Skeletal muscle tissue (tissue), 4 donors: ENCODE results near the gene SMIM38. TPM values are rescaled to one million over a fixed set of nuclear protein-coding genes. Genes with fewer than 3 reads are reported as not detected.

Source experiments
- H3K27ac ChIP-seq: one replicate; pipeline ENCODE4 v1.7.0; 2013; ENCODE audit warnings: mild to moderate bottlenecking, low read depth, low read length, inconsistent platforms
- H3K27me3 ChIP-seq, 3 donors: one replicate each; pipeline ENCODE4 v1.7.0; 2013; ENCODE audit warnings: low read length in 3 of 3; ENCODE audit not compliant: control insufficient read depth in 3 of 3, insufficient read depth in 3 of 3
- H3K36me3 ChIP-seq, 3 donors: one replicate each; pipeline ENCODE4 v1.7.0; 2013; ENCODE audit warnings: low read length in 3 of 3; ENCODE audit not compliant: control insufficient read depth in 3 of 3, insufficient read depth in 3 of 3
- H3K4me1 ChIP-seq, 3 donors: one replicate each; pipeline ENCODE4 v1.7.0; 2013; ENCODE audit warnings: low read length in 3 of 3, mild to moderate bottlenecking in 3 of 3; ENCODE audit not compliant: control insufficient read depth in 3 of 3, insufficient read depth in 3 of 3
- H3K4me3 ChIP-seq, 3 donors: one replicate each; pipeline ENCODE4 v1.7.0; 2013; ENCODE audit warnings: low read length in 3 of 3
- H3K9ac ChIP-seq, 3 donors: one replicate each; pipeline ENCODE4 v1.7.0; 2013; ENCODE audit warnings: low read length in 3 of 3, mild to moderate bottlenecking in 3 of 3, moderate library complexity in 2 of 3, low read depth in 1 of 3
- H3K9me3 ChIP-seq, 3 donors: one replicate each; pipeline ENCODE4 v1.7.0; 2013; ENCODE audit warnings: low read length in 3 of 3; ENCODE audit not compliant: control insufficient read depth in 3 of 3
- total RNA-seq: library from RNA; depleted of rRNA; stranded (reverse); fragments of >200 nt; gene quantifications from one replicate; pipeline ENCODE4 v1.2.3, GENCODE V29; 2014
- donor health status: Osteomylitis.

SMIM38 gene
- total RNA-seq, 1 donor from 2014 or later: under 0.01 TPM

GRCh38 chr11:69198891-69199582 is 43.3 kb downstream of the SMIM38 start:
- no peak overlapping the region for H3K9ac ChIP-seq
- no peak overlapping the region for H3K4me3 ChIP-seq
- H3K36me3 ChIP-seq: no peaks in the 10 kb centered on the region
- no peaks in the 10 kb centered on the region for H3K4me1 ChIP-seq
- peaks cover 0 to 3% (median 0%) of the 10 kb centered on the region in 3 donors for H3K9me3 ChIP-seq
- H3K27ac ChIP-seq: no peak overlapping the region
- peaks cover 14 to 51% (median 33%) of the 10 kb centered on the region in 3 donors for H3K27me3 ChIP-seq

GRCh38 chr11:69199583-69200315 is 44.0 kb downstream of the SMIM38 start:
- Histone ChIP-seq H3K9ac (no peak overlapping the region), H3K9me3 (peaks cover 0 to 3% (median 0%) of the 10 kb centered on the region in 3 donors), H3K27me3 (peaks cover 14 to 51% (median 33%) of the 10 kb centered on the region in 3 donors), H3K36me3 (no peaks in the 10 kb centered on the region), H3K27ac (no peak overlapping the region), H3K4me3 (no peak overlapping the region), H3K4me1 (no peaks in the 10 kb centered on the region)

GRCh38 chr11:69200331-69201065 is 44.8 kb downstream of the SMIM38 start:
- Histone ChIP-seq H3K36me3 (no peaks in the 10 kb centered on the region), H3K9me3 (peaks cover 0 to 3% (median 0%) of the 10 kb centered on the region in 3 donors), H3K4me3 (no peak overlapping the region), H3K27ac (no peak overlapping the region), H3K9ac (no peak overlapping the region), H3K27me3 (peaks cover 14 to 57% (median 33%) of the 10 kb centered on the region in 3 donors), H3K4me1 (no peaks in the 10 kb centered on the region)

- Histone ChIP-seq H3K9me3 (peaks cover 0 to 3% (median 0%) of the 10 kb centered on the region in 3 donors), H3K4me3 (no peak overlapping the region), H3K4me1 (no peaks in the 10 kb centered on the region), H3K27me3 (peaks cover 14 to 56% (median 31%) of the 10 kb centered on the region in 3 donors), H3K27ac (no peak overlapping the region), H3K9ac (no peak overlapping the region), H3K36me3 (no peaks in the 10 kb centered on the region)
Observed at GRCh38 chr11:69201066-69201365, 45.3 kb downstream of the SMIM38 start.

- Histone ChIP-seq H3K9me3 (peaks cover 0 to 3% (median 0%) of the 10 kb centered on the region in 3 donors), H3K27ac (no peak overlapping the region), H3K4me3 (no peak overlapping the region), H3K36me3 (no peaks in the 10 kb centered on the region), H3K27me3 (peaks cover 14 to 52% (median 28%) of the 10 kb centered on the region in 3 donors), H3K9ac (no peak overlapping the region), H3K4me1 (no peaks in the 10 kb centered on the region)
Observed at GRCh38 chr11:69201764-69202370, 46.1 kb downstream of the SMIM38 start.

GRCh38 chr11:69202511-69203221 is 46.9 kb downstream of the SMIM38 start:
- Histone ChIP-seq H3K27ac (no peak overlapping the region), H3K4me3 (no peak overlapping the region), H3K27me3 (peaks cover 14 to 49% (median 28%) of the 10 kb centered on the region in 3 donors), H3K36me3 (no peaks in the 10 kb centered on the region), H3K4me1 (no peaks in the 10 kb centered on the region), H3K9me3 (peaks cover 0 to 3% (median 0%) of the 10 kb centered on the region in 3 donors), H3K9ac (no peak overlapping the region)

GRCh38 chr11:69203381-69203780 is 47.6 kb downstream of the SMIM38 start:
- no peaks in the 10 kb centered on the region for H3K36me3 ChIP-seq
- peaks cover 0 to 3% (median 0%) of the 10 kb centered on the region in 3 donors for H3K9me3 ChIP-seq
- H3K27me3 ChIP-seq: peaks cover 14 to 42% (median 25%) of the 10 kb centered on the region in 3 donors
- no peak overlapping the region for H3K9ac ChIP-seq
- H3K4me3 ChIP-seq: no peak overlapping the region
- no peaks in the 10 kb centered on the region for H3K4me1 ChIP-seq
- no peak overlapping the region for H3K27ac ChIP-seq

GRCh38 chr11:69203901-69204245 is 48.1 kb downstream of the SMIM38 start:
- Histone ChIP-seq H3K27ac (no peak overlapping the region), H3K4me3 (no peak overlapping the region), H3K27me3 (peaks cover 14 to 42% (median 24%) of the 10 kb centered on the region in 3 donors), H3K36me3 (no peaks in the 10 kb centered on the region), H3K9ac (no peak overlapping the region), H3K9me3 (no peaks in the 10 kb centered on the region), H3K4me1 (no peaks in the 10 kb centered on the region)

- H3K4me1 ChIP-seq: no peaks in the 10 kb centered on the region
- H3K9me3 ChIP-seq: no peaks in the 10 kb centered on the region
- H3K36me3 ChIP-seq: no peaks in the 10 kb centered on the region
- no peak overlapping the region for H3K4me3 ChIP-seq
- H3K9ac ChIP-seq: no peak overlapping the region
- H3K27ac ChIP-seq: no peak overlapping the region
- H3K27me3 ChIP-seq: peaks cover 14 to 45% (median 23%) of the 10 kb centered on the region in 3 donors
Observed at GRCh38 chr11:69204246-69204940, 48.7 kb downstream of the SMIM38 start.
